GM12878 (cell line): ENCODE data around the gene NF1.

ENCODE experiments used
- BHLHE40 ChIP-seq, 2 experiments: fragments of 450-650 bp in 1 of 2; IDR thresholded peaks; 2 replicates each; pipeline ENCODE4 v1.6.1; 2011 to 2017; ENCODE audit warnings: low read depth in 2 of 2, borderline replicate concordance in 1 of 2, improper control_type of control experiment in 1 of 2, low read length in 1 of 2, mild to moderate bottlenecking in 1 of 2
- IKZF1 ChIP-seq: fragments of 450-650 bp; conservative IDR thresholded peaks from 2 replicates; pipeline ENCODE4 v1.6.1; 2017; ENCODE audit warnings: antibody characterized with exemption, mild to moderate bottlenecking
- MYC ChIP-seq: IDR thresholded peaks from 2 replicates; pipeline ENCODE4 v1.6.1; 2011; ENCODE audit warnings: mild to moderate bottlenecking, low read length, moderate library complexity, inconsistent platforms; ENCODE audit not compliant: insufficient read depth, insufficient replicate concordance, insufficient read length, severe bottlenecking
- NRF1 ChIP-seq: conservative IDR thresholded peaks from 2 replicates; pipeline ENCODE4 v1.6.1; 2011; ENCODE audit warnings: mild to moderate bottlenecking, low read depth, low read length, improper control_type of control experiment
- POLR2A ChIP-seq: IDR thresholded peaks from 2 replicates; pipeline ENCODE4 v1.6.1; 2011; ENCODE audit warnings: low read depth, mild to moderate bottlenecking, low read length
- RCOR1 ChIP-seq: conservative IDR thresholded peaks from 2 replicates; pipeline ENCODE4 v1.6.1; 2012; ENCODE audit warnings: low read depth, low read length, improper control_type of control experiment
- SIN3A ChIP-seq: IDR thresholded peaks from 2 replicates; pipeline ENCODE4 v1.6.1; 2012; ENCODE audit warnings: low read depth, low read length, improper control_type of control experiment
- TF ChIP-seq, protein P1 (sequence below), 3 experiments: IDR thresholded peaks in 2 of 3; conservative IDR thresholded peaks in 1 of 3; 2 replicates each; pipeline ENCODE4 v1.5.1; 2011; ENCODE audit warnings: low read depth in 3 of 3, low read length in 3 of 3, mild to moderate bottlenecking in 3 of 3, control low read depth in 2 of 3, moderate library complexity in 2 of 3, inconsistent platforms in 1 of 3, mixed read lengths in 1 of 3; ENCODE audit not compliant: control insufficient read depth in 2 of 3, insufficient read depth in 1 of 3; ENCODE audit errors: extremely low read depth in 1 of 3
- TF ChIP-seq, protein P2 (sequence below): IDR thresholded peaks from 2 replicates; pipeline ENCODE4 v1.6.1; 2011; ENCODE audit warnings: low read depth, low read length, improper control_type of control experiment, borderline replicate concordance
- TF ChIP-seq, protein P3 (sequence below): IDR thresholded peaks from 2 replicates; pipeline ENCODE4 v1.6.1; 2011; ENCODE audit warnings: borderline replicate concordance, low read depth, mild to moderate bottlenecking, moderate library complexity, mixed read lengths, low read length; ENCODE audit not compliant: insufficient read depth; ENCODE audit errors: extremely low read length
- TF ChIP-seq, protein P4 (sequence below): IDR thresholded peaks from 2 replicates; pipeline ENCODE4 v1.6.1; 2012; ENCODE audit warnings: low read depth, low read length, improper control_type of control experiment
- TF ChIP-seq, protein P5 (sequence below): fragments of 450-650 bp; IDR thresholded peaks from 2 replicates; pipeline ENCODE4 v1.6.1; 2016; ENCODE audit warnings: mild to moderate bottlenecking, moderate library complexity, borderline replicate concordance
- TF ChIP-seq, protein P6 (sequence below): fragments of 450-650 bp; IDR thresholded peaks from 2 replicates; pipeline ENCODE4 v1.6.1; 2018; ENCODE audit warnings: borderline replicate concordance, mild to moderate bottlenecking; ENCODE audit not compliant: partially characterized antibody

DNA sequence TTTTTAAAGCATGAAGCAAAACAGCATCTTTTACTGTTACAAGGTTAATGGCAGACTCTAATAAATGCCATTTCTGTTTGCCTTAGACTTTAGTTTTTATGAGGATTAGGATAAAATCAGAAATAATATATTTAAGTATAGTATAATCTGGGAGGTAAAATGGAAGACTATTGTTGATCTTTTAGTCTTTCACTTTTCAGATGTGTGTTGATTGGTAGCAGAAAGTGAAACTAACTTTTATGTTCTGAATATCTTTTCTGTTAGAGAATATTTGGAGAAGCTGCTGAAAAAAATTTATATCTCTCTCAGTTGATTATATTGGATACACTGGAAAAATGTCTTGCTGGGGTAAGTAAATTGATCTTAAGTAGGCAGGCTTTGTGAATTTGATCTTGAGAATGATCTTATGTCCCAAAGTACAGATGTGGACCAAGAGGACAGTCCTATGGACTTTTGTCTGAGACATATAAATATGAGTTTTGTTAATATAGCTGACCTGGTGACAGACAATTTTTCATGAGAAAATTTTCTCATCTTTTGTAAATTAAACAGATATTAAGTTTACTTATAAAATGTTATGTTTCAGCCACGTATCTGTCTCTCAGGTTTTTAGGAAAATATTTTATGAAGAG is 64.1 kb downstream of the NF1 start:
- TF ChIP-seq, protein P1, sequence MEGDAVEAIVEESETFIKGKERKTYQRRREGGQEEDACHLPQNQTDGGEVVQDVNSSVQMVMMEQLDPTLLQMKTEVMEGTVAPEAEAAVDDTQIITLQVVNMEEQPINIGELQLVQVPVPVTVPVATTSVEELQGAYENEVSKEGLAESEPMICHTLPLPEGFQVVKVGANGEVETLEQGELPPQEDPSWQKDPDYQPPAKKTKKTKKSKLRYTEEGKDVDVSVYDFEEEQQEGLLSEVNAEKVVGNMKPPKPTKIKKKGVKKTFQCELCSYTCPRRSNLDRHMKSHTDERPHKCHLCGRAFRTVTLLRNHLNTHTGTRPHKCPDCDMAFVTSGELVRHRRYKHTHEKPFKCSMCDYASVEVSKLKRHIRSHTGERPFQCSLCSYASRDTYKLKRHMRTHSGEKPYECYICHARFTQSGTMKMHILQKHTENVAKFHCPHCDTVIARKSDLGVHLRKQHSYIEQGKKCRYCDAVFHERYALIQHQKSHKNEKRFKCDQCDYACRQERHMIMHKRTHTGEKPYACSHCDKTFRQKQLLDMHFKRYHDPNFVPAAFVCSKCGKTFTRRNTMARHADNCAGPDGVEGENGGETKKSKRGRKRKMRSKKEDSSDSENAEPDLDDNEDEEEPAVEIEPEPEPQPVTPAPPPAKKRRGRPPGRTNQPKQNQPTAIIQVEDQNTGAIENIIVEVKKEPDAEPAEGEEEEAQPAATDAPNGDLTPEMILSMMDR (IDR thresholded peaks at IDR 0.05 in 2 of 3, conservative IDR thresholded peaks at IDR 0.05 in 1 of 3; ENCODE audit: control insufficient read depth in 2 of 3, extremely low read depth in 1 of 3, insufficient read depth in 1 of 3, low read depth in 3 of 3, low read length in 3 of 3) = no peak
- TF ChIP-seq, protein P2, sequence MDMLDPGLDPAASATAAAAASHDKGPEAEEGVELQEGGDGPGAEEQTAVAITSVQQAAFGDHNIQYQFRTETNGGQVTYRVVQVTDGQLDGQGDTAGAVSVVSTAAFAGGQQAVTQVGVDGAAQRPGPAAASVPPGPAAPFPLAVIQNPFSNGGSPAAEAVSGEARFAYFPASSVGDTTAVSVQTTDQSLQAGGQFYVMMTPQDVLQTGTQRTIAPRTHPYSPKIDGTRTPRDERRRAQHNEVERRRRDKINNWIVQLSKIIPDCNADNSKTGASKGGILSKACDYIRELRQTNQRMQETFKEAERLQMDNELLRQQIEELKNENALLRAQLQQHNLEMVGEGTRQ = no peak
- TF ChIP-seq, protein P3, sequence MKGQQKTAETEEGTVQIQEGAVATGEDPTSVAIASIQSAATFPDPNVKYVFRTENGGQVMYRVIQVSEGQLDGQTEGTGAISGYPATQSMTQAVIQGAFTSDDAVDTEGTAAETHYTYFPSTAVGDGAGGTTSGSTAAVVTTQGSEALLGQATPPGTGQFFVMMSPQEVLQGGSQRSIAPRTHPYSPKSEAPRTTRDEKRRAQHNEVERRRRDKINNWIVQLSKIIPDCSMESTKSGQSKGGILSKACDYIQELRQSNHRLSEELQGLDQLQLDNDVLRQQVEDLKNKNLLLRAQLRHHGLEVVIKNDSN = no peak
- TF ChIP-seq IKZF1 (no peak), BHLHE40 (IDR thresholded peaks at IDR 0.05; ENCODE audit: borderline replicate concordance in 1 of 2, low read depth in 2 of 2, low read length in 1 of 2) (no peak), RCOR1 (no peak), SIN3A (no peak), MYC (no peak), NRF1 (no peak), POLR2A (no peak)
- TF ChIP-seq, protein P4, sequence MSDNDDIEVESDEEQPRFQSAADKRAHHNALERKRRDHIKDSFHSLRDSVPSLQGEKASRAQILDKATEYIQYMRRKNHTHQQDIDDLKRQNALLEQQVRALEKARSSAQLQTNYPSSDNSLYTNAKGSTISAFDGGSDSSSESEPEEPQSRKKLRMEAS = no peak
- TF ChIP-seq, protein P5, sequence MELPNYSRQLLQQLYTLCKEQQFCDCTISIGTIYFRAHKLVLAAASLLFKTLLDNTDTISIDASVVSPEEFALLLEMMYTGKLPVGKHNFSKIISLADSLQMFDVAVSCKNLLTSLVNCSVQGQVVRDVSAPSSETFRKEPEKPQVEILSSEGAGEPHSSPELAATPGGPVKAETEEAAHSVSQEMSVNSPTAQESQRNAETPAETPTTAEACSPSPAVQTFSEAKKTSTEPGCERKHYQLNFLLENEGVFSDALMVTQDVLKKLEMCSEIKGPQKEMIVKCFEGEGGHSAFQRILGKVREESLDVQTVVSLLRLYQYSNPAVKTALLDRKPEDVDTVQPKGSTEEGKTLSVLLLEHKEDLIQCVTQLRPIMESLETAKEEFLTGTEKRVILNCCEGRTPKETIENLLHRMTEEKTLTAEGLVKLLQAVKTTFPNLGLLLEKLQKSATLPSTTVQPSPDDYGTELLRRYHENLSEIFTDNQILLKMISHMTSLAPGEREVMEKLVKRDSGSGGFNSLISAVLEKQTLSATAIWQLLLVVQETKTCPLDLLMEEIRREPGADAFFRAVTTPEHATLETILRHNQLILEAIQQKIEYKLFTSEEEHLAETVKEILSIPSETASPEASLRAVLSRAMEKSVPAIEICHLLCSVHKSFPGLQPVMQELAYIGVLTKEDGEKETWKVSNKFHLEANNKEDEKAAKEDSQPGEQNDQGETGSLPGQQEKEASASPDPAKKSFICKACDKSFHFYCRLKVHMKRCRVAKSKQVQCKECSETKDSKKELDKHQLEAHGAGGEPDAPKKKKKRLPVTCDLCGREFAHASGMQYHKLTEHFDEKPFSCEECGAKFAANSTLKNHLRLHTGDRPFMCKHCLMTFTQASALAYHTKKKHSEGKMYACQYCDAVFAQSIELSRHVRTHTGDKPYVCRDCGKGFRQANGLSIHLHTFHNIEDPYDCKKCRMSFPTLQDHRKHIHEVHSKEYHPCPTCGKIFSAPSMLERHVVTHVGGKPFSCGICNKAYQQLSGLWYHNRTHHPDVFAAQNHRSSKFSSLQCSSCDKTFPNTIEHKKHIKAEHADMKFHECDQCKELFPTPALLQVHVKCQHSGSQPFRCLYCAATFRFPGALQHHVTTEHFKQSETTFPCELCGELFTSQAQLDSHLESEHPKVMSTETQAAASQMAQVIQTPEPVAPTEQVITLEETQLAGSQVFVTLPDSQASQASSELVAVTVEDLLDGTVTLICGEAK = no peak
- TF ChIP-seq, protein P6, sequence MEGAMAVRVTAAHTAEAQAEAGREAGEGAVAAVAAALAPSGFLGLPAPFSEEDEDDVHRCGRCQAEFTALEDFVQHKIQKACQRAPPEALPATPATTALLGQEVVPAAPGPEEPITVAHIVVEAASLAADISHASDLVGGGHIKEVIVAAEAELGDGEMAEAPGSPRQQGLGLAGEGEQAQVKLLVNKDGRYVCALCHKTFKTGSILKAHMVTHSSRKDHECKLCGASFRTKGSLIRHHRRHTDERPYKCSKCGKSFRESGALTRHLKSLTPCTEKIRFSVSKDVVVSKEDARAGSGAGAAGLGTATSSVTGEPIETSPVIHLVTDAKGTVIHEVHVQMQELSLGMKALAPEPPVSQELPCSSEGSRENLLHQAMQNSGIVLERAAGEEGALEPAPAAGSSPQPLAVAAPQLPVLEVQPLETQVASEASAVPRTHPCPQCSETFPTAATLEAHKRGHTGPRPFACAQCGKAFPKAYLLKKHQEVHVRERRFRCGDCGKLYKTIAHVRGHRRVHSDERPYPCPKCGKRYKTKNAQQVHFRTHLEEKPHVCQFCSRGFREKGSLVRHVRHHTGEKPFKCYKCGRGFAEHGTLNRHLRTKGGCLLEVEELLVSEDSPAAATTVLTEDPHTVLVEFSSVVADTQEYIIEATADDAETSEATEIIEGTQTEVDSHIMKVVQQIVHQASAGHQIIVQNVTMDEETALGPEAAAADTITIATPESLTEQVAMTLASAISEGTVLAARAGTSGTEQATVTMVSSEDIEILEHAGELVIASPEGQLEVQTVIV = no peak
